Natural killer cell (primary cell): ENCODE data around the gene CBX4. TPM values are rescaled to one million over a fixed set of nuclear protein-coding genes. Genes with fewer than 3 reads are reported as not detected.

Experiments used
- ATAC-seq, 3 donors: fragments of 150-1000 bp in 2 of 3; fragments of 200-7000 bp in 1 of 3; cut with Tn5 transposase; 1 replicate in 1 of 3; 2 replicates in 2 of 3; pipeline ENCODE4 v1.10.0; 2021; ENCODE audit warnings: mild to moderate bottlenecking in 2 of 3, moderate library complexity in 2 of 3
- DNase-seq, 2 donors: peaks; one replicate each; pipeline versions ENCODE4 v3.0.0 to v3.0.0-alpha.2; 2013 to 2021; ENCODE audit warnings: mixed read lengths in 1 of 2
- H3K27ac ChIP-seq: one replicate; pipeline ENCODE4 v1.5.1; 2013; ENCODE audit warnings: mild to moderate bottlenecking, low read length
- H3K27me3 ChIP-seq: one replicate; pipeline ENCODE4 v1.6.1; 2013; ENCODE audit warnings: low read length; ENCODE audit not compliant: control insufficient read depth, insufficient read depth
- H3K36me3 ChIP-seq: one replicate; pipeline ENCODE4 v1.6.1; 2013; ENCODE audit warnings: low read length; ENCODE audit not compliant: control insufficient read depth, insufficient read depth
- H3K4me1 ChIP-seq: one replicate; pipeline ENCODE4 v1.6.1; 2013; ENCODE audit warnings: low read length; ENCODE audit not compliant: control insufficient read depth, insufficient read depth
- H3K4me3 ChIP-seq: one replicate; pipeline ENCODE4 v1.5.1; 2013; ENCODE audit warnings: low read length
- H3K9me3 ChIP-seq: one replicate; pipeline ENCODE4 v1.6.1; 2013; ENCODE audit warnings: low read length; ENCODE audit not compliant: control insufficient read depth, insufficient read depth
- H3K27ac Mint-ChIP-seq, 2 donors: one replicate each; pipeline ENCODE4 v1.8.0; 2022; ENCODE audit warnings: mild to moderate bottlenecking in 2 of 2, mixed read lengths in 2 of 2, moderate library complexity in 1 of 2
- H3K27me3 Mint-ChIP-seq, 2 donors: one replicate each; pipeline ENCODE4 v1.8.0; 2022; ENCODE audit warnings: low read depth in 2 of 2, mixed read lengths in 2 of 2
- H3K36me3 Mint-ChIP-seq: one replicate; pipeline ENCODE4 v1.8.0; 2022; ENCODE audit warnings: mixed read lengths
- H3K4me1 Mint-ChIP-seq, 2 donors: one replicate each; pipeline ENCODE4 v1.8.0; 2022; ENCODE audit warnings: mixed read lengths in 2 of 2
- H3K4me3 Mint-ChIP-seq: one replicate; pipeline ENCODE4 v1.8.0; 2022; ENCODE audit warnings: mild to moderate bottlenecking, moderate library complexity, mixed read lengths
- H3K9me3 Mint-ChIP-seq, 2 donors: one replicate each; pipeline ENCODE4 v1.8.0; 2022; ENCODE audit warnings: mixed read lengths in 2 of 2
- WGBS: methylation state at CpG from one replicate; pipeline ENCODE4 v1.1.7; 2013; ENCODE audit warnings: missing lambda C conversion rate; ENCODE audit not compliant: insufficient coverage; 5-methylcytosine and 5-hydroxymethylcytosine counted together
- intact Hi-C: fragments of 100-400 bp; cut with micrococcal nuclease; formaldehyde crosslinking; loops from one replicate; pipeline ENCODE4 v1.14.2; 2022
- total RNA-seq, 4 donors: library from RNA; stranded (reverse); fragments of 120-200 nt in 1 of 4; gene quantifications; one replicate each; pipeline versions ENCODE4 v1.2.3 to v1.2.4, GENCODE V29; 2013 to 2022
- TF ChIP-seq, protein P1 (sequence below): fragments of 200-600 bp; IDR thresholded peaks from one replicate; pipeline ENCODE4 v1.8.0; 2022; ENCODE audit warnings: antibody characterized with exemption

The CBX4 gene
- total RNA-seq, 3 donors from 2014 or later (not counting 1 experiment from before 2014, with no cell fraction given), result 147 to 220 (median 217) TPM

DNA sequence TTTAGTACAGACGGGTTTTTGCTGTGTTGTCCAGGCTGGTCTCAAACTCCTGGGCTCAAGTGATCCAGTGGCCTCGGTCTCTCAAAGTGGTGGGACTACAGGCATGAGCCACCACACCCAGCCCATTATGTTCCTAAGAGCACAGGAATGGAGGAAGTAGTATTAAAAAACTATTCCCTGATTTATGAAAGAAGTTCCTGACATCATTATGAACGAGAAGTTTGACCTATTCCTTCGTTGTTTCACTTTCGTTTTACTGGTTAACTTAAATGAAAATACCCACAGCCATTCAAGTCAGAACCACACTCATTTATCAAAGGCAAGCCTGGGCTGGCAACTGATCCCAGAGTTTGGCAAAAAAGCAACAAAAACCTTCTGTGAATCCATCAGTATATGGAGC lies 13.5 kb upstream of the CBX4 start:
- Histone ChIP-seq H3K4me3 (no peak overlapping the region), H3K9me3 (no peaks in the 10 kb centered on the region), H3K36me3 (no peaks in the 10 kb centered on the region), H3K4me1 (peaks cover 2% of the 10 kb centered on the region), H3K27ac (no peak overlapping the region), H3K27me3 (no peaks in the 10 kb centered on the region)
- peaks cover 29 to 30% of the 10 kb centered on the region in 2 donors for H3K27me3 Mint-ChIP-seq
- peak overlapping the region; percentile 60 for H3K4me3 Mint-ChIP-seq
- TF ChIP-seq, protein P1, sequence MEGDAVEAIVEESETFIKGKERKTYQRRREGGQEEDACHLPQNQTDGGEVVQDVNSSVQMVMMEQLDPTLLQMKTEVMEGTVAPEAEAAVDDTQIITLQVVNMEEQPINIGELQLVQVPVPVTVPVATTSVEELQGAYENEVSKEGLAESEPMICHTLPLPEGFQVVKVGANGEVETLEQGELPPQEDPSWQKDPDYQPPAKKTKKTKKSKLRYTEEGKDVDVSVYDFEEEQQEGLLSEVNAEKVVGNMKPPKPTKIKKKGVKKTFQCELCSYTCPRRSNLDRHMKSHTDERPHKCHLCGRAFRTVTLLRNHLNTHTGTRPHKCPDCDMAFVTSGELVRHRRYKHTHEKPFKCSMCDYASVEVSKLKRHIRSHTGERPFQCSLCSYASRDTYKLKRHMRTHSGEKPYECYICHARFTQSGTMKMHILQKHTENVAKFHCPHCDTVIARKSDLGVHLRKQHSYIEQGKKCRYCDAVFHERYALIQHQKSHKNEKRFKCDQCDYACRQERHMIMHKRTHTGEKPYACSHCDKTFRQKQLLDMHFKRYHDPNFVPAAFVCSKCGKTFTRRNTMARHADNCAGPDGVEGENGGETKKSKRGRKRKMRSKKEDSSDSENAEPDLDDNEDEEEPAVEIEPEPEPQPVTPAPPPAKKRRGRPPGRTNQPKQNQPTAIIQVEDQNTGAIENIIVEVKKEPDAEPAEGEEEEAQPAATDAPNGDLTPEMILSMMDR, result no peak
- H3K27ac Mint-ChIP-seq, result peak overlapping the region in 1 of 2 donors; percentile 60
- ATAC-seq (peak in 2 of 3 donors; percentile 31 to 46), DNase-seq (peak in 1 of 2 donors; percentile 29)
- H3K9me3 Mint-ChIP-seq, result no peaks in the 10 kb centered on the region
- H3K4me1 Mint-ChIP-seq, result peaks cover 0 to 5% of the 10 kb centered on the region in 2 donors
- no peaks in the 10 kb centered on the region for H3K36me3 Mint-ChIP-seq
- WGBS, result 3% methylated on average over 4 of the region's 5 CpGs
- intact Hi-C loops, result no loop called here

DNA sequence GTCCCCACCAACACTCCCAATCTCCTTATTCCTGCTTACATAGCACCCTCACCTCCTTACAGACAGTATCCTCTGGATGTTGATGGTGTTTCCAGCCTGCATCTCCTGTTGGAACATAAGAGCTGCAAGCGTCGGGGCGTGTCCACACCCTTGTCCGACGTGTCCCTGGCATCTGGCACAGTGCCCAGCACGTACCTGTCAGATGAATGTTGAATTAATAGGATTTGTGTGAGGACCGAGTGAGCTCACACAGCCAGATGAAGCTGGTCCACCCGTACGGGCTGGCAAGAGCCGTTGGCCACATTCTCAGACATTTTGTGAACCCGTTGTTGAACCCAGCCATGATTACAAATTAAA lies 12.2 kb upstream of the CBX4 start:
- Histone ChIP-seq H3K27ac (no peak overlapping the region), H3K4me3 (no peak overlapping the region), H3K36me3 (no peaks in the 10 kb centered on the region), H3K27me3 (no peaks in the 10 kb centered on the region), H3K4me1 (peaks cover 2% of the 10 kb centered on the region), H3K9me3 (no peaks in the 10 kb centered on the region)
- ATAC-seq (no peak), DNase-seq (no peak)
- intact Hi-C loops, result no loop called here
- Mint-ChIP-seq H3K27ac (no peak overlapping the region), H3K4me1 (peaks cover 0 to 5% of the 10 kb centered on the region in 2 donors), H3K36me3 (no peaks in the 10 kb centered on the region), H3K27me3 (peaks cover 24 to 26% of the 10 kb centered on the region in 2 donors), H3K9me3 (no peaks in the 10 kb centered on the region), H3K4me3 (no peak overlapping the region)
- TF ChIP-seq, protein P1, result no peak
- WGBS, result 93% methylated on average over 11 of the region's 11 CpGs

DNA sequence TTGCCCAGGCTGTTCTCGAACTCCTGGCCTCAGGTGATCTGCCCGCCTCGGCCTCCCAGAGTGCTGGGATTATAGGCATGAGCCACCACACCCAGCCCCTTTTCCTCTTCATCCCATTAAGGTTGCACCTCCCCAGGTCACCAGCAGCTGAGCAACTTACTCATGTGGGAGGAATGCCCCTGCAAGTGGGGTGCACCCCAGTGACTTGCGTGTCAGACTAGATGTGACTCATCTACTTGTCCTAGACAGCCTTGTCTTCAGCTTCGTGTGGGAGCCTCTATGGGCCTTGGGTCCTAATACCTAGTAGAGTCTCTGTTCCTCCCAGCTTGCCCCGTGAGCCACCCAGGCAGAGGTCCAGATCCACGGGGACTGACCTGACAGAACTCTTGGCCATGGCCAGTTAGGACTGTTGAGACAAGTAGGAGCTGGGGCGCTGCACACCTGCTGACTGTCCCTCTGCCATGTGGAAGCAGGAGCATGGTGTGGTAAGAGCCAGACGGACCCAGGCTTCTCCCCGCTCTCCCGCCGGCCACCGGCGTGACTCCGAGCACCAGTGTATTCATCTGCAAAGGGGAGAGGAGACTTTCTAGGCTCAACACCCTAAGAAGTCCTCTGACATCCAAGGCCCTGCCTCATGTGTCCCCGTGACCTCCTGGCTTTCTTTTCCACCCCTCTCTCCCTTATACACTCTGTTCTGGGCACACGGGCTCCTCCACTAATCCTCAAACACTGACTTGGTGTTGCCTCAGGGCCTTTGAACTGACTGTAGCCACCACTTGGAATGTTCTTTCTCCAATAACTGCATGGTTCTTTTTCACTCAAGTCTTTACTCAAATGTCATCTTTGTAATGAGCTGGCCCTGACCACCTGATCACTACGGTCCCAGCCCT lies 11.6 kb upstream of the CBX4 start:
- ATAC-seq (peak in 1 of 3 donors; percentile 12), DNase-seq (no peak)
- Histone ChIP-seq H3K9me3 (no peaks in the 10 kb centered on the region), H3K4me1 (peaks cover 2% of the 10 kb centered on the region), H3K36me3 (no peaks in the 10 kb centered on the region), H3K27me3 (no peaks in the 10 kb centered on the region), H3K27ac (no peak overlapping the region), H3K4me3 (no peak overlapping the region)
- Mint-ChIP-seq H3K36me3 (no peaks in the 10 kb centered on the region), H3K4me1 (peaks cover 0 to 5% of the 10 kb centered on the region in 2 donors), H3K27me3 (peaks cover 21 to 26% of the 10 kb centered on the region in 2 donors), H3K9me3 (no peaks in the 10 kb centered on the region), H3K27ac (no peak overlapping the region), H3K4me3 (no peak overlapping the region)
- intact Hi-C loops, result no loop called here
- WGBS, result 90% methylated on average over 18 of the region's 18 CpGs
- TF ChIP-seq, protein P1, result no peak
